ENCODE measurements around the gene MEP1A.
"Not testable (repeated sequence)": the region's sequence is repeated elsewhere in the genome, so short reads cannot be mapped to it uniquely, and the experiment has no call there.

MEP1A gene

DNA sequence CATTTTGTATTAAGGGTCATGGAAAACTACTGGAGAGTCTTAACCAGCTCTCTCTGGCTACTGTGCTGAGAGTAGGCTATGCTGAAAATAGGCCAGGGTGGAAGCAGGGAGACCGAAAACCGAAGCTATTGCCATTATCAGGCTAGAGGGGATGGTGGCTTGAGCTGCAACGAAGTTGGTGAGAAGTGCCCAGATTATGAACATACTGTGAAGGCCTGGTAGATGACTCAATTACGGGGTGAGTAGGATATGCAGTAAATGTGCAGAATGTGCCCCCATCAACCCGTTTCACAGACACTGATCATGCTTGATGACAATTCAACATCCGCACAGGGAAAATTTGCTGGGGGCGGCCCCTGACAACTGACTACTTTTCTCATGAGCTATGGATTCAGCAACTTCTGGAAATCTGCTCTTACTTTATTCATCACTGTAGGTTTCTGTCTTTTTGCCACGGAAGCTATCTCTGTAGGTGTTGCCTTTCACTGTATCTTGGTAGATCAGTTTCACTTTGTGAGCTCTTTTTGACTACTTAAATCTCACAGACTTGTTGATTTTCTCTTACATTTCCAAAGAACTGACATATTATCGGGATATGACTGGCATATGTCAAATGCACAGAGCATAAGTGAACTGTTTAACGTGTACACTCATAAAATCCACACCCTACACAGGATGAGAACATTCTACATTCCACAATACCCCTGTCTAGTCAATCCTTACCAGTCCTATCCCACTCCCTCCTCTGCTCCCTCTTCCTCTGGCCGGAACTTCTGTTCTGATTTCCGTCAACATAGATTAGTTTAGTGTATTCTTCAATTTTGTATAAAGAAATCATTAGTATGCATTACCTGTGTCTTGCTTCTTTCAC is 15.5 kb upstream of the MEP1A start:
- DNase-seq (ENCODE audit: low spot score) = no peak

DNA sequence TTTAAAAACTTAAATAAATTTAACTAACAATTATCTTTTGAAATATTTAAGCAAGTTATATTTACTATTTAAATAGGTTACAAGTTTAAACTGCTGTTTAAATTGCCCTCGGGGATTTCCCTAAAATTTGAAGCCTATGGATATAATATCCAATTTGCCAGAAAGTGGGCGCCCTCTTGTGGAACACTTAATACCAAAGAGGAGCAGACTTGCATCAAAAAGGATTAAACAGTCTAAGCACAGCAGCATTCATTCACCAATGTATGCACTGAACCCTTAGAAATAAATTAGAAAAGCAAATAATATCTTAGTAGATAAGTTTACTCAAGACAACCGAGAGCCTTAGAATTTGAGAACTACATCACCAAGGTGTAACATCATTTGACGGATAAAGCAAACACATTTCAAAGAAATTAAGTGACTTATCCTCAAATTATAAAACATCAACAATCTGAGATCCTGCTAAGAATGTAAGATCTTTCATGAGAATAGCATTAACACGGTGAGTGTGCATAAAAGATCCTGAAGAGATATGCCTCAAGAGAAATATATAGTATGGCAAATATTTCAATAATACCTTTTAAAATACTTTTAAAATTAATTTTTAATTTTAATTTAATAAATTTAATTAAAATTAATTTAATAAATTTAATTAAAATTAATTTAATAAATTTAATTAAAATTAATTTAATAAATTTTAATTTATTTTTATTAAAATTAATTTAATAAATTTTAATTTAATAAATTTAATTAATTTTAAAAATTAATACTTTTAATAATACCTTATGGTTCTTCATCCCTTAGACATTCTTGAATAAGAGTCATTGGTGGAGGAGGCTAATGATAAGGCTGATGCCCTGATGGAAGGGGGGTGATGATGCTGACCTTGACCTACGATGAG is 11.5 kb upstream of the MEP1A start:
- peak; percentile 41 for DNase-seq (ENCODE audit: low spot score)

DNA sequence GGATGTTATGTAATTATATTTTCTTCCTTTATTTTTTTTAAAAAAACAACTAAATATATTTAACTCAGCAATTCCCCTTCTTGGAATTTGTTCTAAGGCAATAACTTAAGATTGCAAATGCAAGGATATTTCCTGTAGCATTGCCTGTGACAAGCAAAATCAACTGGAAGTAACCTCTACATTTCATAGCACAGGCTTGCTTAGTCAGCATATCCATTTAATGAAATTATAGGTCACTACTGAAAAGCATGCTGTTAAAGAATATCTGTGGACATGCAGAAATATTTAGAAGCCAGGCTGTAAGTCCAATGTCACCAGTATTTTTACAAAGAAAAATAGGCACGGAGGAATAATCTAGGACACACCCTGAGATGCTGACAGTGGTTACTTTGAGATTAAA is 8.7 kb upstream of the MEP1A start:
- DNase-seq (ENCODE audit: low spot score) = no peak

DNA sequence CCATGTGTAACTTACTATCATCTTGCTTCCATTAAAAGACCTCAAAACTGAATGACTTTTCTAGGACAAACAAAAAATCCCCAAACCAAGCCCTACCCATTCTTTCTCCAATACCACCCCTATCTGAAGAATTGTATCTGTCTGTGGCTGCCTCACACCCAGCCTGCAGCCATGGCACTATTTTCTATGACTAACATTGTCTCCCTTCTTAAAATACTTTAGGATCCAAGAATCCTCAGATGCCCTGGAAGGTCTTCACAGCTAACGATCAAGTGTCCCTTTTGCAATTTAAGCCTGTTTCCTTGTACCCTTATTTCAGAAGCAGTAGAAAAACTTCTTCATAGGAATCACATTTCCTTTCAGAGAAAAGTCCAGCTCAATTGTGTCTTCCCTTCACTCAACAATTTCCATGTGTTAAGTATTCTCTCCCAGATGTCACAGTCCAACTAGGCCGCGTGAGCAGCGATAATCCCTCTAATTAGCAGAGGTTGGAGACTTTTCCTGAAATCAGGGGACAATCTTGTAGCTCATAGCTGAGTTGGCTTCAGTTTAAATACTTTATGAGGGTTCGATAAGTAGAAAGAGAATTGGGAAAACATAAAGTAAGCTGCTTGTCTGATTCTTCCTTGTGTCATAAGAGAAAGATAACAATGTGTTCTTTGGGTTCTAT is 5.2 kb upstream of the MEP1A start:
- no peak for DNase-seq (ENCODE audit: low spot score)

DNA sequence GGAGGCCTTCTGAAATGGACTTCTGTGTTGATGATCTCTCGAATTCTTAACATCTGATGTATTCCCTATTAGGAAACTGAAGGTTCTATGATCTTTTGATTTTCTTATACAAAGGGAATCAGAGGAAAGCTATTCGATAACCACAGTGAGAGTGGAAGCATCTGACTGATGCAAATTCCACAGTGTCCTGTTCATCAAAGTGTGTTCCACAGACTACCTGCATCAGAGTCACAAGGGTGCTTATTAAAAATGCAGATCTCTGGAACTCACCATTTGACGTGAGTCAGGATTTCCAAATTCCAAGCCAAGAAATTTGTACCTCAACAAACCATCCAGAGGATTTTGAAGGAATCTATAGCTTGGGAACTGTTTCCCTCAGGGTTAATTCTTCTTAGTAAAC is 4.4 kb upstream of the MEP1A start:
- DNase-seq (ENCODE audit: low spot score) = no peak

DNA sequence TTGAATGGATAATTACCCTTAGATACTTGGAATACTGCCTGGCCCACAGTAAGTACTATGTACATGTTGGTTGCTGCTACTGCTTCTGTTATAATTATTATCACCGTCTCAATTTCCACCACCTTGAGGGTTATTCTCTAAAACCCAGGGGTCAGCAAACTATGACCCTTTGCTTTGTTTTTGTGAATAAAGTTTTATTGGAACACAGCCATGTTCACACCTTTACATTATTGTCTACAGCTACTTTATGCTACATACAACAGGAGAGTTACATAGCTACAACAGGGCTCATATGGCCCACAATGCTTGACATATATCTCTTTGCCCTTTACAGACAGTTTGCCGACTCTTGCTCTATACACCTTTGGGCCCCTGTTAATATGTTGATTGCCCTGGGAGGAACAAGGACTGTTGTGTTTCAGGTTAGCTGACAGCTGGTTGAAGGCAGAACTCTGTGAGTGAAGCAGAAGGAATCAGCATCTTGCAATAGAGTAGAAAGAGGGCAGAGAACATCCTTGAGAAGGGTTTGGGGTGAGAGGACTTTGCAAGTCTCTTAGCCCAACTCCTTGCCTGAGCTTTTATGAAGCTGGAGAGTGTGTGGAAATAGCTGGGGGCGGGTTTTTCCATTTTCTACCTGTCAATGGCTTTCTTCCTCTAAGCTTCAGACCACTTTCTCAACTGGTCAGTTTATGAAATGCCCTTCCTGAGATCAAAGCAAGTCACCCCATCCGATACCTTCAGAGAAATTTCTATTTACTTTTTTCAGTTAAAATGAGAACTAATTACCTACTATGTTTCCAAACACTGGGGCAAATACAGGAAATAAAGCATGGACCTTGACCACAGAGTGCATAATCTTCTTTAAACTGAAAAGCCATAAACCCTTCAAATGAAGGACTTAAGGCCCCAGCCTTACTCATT is 3.5 kb upstream of the MEP1A start:
- no peak for DNase-seq (ENCODE audit: low spot score)

DNA sequence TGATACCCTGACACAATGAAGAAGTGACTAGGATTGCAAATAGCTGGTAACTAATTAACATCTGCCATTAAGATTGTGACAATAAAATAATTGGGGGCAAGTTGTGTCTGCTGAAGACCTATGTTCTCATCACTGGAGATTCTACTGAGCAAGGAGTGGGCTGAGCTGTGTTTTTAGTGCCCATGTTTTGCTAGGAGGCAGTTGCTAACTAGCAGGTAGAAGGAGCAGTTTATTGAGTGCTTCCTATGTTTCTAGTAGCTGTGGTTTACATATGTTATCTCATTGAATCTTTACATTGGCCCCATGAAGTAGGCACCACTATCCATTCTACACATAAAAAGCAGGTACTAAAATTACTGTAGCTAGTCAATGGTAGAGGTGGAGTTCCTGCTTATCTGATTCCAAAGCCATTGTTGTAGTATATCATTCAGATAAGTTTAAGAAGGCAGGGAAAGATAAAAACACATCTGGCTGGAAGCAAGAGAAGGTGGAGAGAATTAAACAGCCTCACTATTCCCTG is 2.8 kb upstream of the MEP1A start:
- DNase-seq (ENCODE audit: low spot score) = no peak

DNA sequence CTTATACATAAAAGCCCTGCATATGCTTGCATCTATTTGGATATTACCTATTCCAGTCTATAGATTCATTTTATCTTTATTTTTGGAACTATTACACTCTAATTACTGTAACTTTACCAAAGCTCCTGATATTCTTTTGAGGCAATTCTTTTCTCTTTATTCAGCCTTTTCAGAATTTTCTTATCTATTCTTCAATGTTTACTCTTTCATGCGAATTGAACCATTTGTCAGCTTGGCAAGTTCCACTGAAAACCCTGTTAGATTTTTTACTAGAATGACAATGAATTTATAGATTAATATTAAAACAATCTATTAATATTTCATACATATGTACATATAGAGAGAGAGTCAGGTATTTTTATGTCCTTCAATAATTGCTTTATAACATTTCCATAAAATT is 554 bp upstream of the MEP1A start:
- DNase-seq (ENCODE audit: low spot score) = no peak

DNA sequence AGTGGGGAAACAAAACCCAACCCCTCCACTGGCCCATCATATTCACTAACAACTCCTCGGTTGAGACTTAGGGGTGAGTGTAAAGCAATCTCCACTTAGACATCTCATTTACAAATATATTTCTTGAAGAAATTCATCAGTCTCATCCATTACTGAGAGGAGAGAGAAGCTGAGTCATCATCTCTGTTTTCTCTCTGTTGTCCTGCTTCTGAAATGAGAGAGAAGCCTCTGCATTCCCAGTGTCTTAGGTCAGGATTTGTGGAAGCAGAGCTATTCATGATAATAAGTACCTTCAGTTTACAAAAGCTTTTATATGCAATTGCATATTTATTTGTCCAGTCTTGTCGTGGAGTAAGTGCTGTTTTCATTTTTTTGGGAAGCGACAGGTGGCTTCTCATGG is 879 bp downstream of the MEP1A start:
- DNase-seq (ENCODE audit: low spot score) = no peak

DNA sequence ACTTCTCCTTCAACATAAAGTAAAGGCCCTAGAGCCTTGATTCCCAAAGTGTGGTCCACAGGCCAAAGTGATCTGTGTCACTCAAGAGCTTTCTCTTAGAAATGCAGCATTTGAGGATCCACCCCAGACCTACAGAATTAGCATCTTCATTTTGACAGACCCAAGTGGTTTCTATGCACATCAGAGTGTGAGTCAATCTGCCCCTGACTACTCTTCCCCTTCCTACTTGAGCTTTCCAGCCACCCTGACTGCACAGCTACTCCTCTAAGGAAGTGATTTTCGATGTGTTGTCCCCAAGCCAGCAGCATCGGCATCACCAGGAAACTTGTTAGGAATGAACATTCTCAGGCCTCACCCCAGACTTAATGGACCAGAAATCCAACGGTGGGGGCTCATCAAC is 2.6 kb downstream of the MEP1A start:
- no peak for DNase-seq (ENCODE audit: low spot score)

DNA sequence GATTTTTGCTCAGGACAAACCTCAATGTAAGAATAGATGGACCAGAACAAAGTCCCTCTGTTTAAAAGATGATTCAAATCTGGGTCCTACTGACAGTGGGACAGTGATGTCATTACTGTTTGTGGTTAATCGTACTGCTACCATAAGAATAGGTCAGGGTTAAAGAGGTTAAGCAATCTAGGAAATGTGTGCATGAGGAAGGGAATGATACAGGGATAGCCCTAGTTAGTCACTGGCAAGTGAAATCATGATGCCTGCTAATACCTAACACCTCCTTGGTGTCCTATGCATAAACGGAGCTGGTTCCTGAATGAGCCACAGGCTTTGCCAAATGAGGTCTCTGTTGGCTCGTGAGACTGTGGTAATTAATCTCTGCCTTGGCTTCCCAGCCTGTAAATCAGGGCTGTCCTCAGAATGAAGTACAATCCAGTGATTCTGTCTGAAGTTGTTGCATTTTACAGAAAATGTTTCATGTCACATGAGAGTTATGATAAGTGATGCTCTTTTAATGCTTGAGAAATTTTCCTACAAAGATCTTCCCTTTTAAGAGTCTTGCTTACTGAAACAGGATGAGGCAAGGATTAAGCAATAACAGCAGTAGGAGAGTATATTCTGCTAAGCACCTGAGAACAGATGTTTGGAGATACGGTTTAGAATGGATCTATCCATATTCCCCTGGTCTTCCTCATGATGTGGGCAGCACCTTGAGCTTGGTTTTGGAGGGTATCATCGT is 3.8 kb downstream of the MEP1A start:
- no peak for DNase-seq (ENCODE audit: low spot score)

DNA sequence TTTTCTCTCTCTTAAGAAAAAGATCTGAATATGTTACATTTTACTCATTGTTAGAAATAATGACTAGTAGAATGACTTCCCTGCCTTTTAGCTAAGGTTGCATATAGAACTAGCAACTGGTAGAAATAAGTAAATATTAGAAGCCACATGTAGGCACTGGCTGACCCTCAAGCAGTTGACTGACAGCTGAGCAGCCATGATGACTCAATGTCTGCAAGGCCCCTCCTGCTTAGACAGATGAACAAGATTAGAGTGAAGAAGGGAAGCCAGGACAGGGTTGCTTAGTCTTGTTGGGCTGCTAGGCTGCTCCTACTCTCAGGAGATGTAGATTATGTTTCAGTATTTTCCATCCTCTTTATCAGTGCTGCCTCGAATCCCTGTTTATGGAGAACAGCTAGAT is 6.5 kb downstream of the MEP1A start:
- DNase-seq (ENCODE audit: low spot score) = no peak

DNA sequence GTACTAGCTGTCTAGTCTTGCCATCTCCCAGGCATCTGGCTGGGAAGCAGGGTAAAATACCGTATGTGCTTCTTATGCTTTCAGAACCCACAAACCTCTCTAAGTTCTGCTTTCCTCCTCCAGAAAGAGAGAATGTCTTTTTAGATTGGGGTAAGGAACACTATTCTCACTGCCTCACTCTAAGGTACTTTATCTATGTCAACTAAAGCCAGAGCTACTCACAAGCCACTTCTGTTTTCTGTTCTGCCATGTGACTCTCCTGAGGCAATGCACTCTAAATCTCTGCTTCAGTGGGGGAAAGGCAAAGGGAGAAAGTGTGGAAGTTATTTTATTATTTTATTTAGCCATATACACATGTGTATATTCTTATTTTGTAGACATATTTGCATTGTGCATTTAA is 15.6 kb downstream of the MEP1A start:
- no peak for DNase-seq (ENCODE audit: low spot score)

DNA sequence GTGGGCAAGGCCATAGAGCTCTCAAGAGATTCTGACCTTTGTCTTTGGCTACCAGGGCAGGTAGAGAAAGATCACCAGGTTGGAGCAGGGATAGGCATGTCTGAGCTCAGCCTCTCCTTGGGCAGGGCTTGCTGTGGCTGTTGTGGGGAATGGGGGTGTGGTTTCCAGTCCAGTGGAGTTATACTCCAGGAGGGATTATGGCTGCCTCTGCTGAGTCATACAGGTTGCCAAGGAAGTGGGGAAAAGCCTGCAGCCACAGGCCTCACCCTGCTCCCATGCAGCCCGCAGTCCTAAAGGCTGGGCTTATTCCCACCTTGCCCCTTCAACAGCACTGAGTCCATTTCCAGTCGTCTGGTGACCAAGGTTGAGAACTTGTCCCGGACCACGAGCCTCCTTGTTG is 21.9 kb downstream of the MEP1A start:
- DNase-seq (ENCODE audit: low spot score) = no peak

DNA sequence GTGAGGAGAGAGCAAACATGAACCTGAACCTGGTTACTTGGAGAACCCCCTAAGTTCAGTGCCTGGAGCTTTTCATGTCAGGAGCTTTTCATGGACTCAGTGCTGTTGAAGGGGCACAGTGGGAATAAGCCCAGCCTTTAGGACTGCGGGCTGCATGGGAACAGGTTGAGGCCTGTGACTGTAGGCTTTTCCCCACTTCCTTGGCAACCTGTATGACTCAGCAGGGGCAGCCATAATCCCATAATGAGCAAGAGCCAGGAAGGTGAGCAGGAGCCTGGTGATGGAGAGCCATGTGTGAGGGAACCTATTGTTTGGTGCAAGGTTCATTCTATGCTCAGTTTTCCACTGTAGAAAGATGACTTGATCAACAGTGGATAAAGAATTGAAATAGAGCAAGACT is 23.4 kb downstream of the MEP1A start:
- DNase-seq (ENCODE audit: low spot score) = no peak

DNA sequence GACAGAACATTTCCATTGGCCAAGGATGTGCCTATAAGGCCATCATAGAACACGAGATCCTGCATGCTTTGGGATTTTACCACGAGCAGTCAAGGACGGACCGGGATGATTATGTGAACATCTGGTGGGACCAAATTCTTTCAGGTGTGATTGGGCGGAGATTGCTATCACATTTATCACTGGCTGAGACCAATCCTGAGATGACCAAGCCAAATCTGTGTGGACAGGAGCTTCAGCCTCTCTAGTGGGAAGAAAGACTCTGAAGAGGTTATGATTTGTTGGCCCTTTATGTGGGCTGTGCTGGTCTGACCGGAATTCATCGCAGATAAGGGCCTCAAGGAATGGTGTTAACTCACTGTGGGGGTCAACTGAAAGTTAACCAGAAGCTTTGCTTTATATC is 26.4 kb downstream of the MEP1A start:
- DNase-seq (ENCODE audit: low spot score) = no peak

DNA sequence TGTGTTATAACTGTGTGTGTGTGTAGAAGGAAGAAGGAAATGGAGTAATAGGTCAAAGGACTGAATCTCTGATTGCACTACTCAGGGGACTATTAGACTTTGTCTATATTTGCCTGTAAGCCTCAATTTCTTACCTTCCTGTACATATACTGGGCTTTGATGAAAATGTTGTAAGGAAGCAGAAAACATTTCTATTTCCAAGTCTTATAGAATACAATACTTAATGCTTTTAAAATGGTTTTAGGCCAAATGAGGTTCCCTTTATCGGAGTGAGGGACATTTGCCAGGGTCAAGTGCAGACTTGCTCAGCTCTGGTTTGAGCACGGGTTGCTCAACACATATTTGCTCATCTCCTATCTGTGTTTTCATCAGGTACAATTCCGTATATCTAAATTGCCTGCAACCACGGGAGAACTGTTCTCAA is 28.3 kb downstream of the MEP1A start:
- DNase-seq (ENCODE audit: low spot score) = no peak

DNA sequence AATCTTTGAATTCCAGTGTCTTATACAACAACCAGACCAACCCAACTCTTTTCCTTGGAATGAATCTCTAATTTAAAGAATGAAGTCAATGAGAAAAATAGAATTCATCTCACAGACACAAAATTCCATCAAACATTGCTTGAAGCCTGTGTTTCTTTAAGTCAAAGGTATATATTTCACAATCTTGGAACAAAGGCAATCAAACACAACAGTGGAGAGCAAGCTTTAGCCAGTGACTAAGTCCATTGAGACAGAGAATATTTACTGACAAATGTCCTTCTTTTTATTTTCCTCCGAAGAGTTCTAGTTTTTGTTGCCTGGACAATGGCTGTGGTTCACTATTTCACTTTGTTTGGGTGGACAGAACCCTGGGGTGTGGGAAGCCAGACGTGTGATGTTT is 35.8 kb downstream of the MEP1A start:
- DNase-seq (ENCODE audit: low spot score) = no peak

DNA sequence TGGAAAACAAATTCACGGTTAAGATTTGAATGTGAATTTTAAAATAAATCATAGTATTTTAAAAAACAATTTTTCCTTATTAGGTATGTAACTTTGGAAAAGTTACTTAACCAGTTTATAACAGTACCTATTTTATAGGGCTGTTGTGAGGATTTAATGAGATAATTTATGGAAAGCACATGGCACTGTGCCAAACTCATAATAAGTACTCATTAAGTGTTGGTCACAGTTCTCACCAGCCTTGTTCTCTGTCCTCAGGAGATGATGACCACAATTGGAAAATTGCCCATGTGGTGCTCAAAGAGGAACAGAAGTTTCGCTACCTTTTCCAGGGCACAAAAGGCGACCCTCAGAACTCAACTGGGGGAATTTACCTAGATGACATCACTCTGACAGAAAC is 39.6 kb downstream of the MEP1A start:
- DNase-seq (ENCODE audit: low spot score) = no peak

DNA sequence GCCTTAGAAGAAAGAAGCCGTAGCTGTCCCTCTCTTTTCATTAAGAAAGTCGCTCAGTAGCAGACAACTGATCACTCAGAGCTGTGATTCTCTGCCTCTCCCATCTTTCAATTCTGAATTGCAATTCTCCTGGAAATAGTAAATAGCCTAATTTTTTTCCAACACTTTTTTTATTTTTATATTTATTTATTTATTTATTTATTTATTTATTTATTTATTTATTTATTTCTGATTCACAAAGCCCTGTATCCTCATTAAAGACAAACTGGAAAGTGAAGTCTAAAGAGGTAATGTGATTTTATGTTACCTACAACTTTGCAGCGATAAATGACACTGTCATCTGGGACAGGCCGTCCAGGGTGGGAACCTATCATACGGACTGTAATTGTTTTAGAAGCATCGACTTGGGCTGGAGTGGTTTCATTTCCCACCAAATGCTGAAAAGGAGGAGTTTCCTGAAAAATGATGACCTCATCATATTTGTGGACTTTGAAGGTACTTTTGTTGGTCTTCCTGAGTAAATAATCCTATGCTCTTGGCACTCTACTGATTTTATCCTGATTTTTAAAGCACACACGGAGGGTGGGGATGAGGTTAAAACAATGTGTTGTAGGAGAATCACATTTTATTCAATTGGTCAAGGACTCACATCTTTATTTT is 41.2 kb downstream of the MEP1A start:
- not testable (repeated sequence) for DNase-seq (ENCODE audit: low spot score)
